Prostate gland (tissue), 2 donors: Measurements from ENCODE around the gene GPSM1. TPM values are rescaled to one million over a fixed set of nuclear protein-coding genes. Genes with fewer than 3 reads are reported as not detected.

Experiments
- DNase-seq: peaks from one replicate; pipeline ENCODE4 v3.0.0-alpha.2; 2019; ENCODE audit warnings: low spot score
- H3K27ac ChIP-seq, 2 donors: fragments of 200-600 bp; sonication (generic); 2 replicates each; pipeline ENCODE4 v1.5.1; 2017 to 2019
- H3K27me3 ChIP-seq: fragments of 200-600 bp; sonication (generic); replicated peaks from 2 replicates; pipeline ENCODE4 v1.5.1; 2019; ENCODE audit not compliant: insufficient read depth
- H3K36me3 ChIP-seq, 2 donors: fragments of 200-600 bp; sonication (generic); 1 replicate in 1 of 2; 2 replicates in 1 of 2; pipeline versions ENCODE4 v1.5.1 to v1.8.1; 2017 to 2019
- H3K4me1 ChIP-seq: fragments of 200-600 bp; sonication (generic); replicated peaks from 2 replicates; pipeline ENCODE4 v1.5.1; 2019
- H3K4me3 ChIP-seq, 2 donors: fragments of 200-600 bp; sonication (generic); 2 replicates each; pipeline ENCODE4 v1.5.1; 2017 to 2019
- H3K9me3 ChIP-seq: fragments of 200-600 bp; sonication (generic); 2 replicates; pipeline ENCODE4 v1.5.1; 2017
- POLR2A ChIP-seq: fragments of 450-650 bp; IDR thresholded peaks from one replicate; pipeline ENCODE4 v1.6.1; 2016; ENCODE audit warnings: antibody characterized with exemption, mild to moderate bottlenecking
- POLR2AphosphoS5 ChIP-seq: sonication (generic); formaldehyde crosslinking; IDR thresholded peaks from one replicate; pipeline ENCODE4 v1.6.1; 2017; ENCODE audit warnings: antibody characterized with exemption
- WGBS: methylation state at CpG from one replicate; pipeline ENCODE4 v1.1.5; 2018; 5-methylcytosine and 5-hydroxymethylcytosine counted together
- intact Hi-C: fragments of 100-400 bp; cut with DNase I; formaldehyde crosslinking; loops from one replicate; pipeline ENCODE4 v1.14.2; 2022
- total RNA-seq, 2 donors: library from RNA; depleted of rRNA; stranded (reverse); fragments of >200 nt; gene quantifications; one replicate each; pipeline ENCODE4 v1.1.0, GENCODE V29; 2016
- TF ChIP-seq, protein P1 (sequence below), 4 experiments: fragments of 200-600 bp in 2 of 4; fragments of 450-650 bp in 2 of 4; sonication (generic) in 2 of 4; IDR thresholded peaks; 1 replicate in 3 of 4; 2 replicates in 1 of 4; pipeline ENCODE4 v1.5.1; 2016 to 2019; ENCODE audit warnings: antibody characterized with exemption in 4 of 4, mild to moderate bottlenecking in 2 of 4, moderate library complexity in 2 of 4

Gene GPSM1
- total RNA-seq, 2 donors from 2014 or later = 11.3 to 89.2 TPM

DNA sequence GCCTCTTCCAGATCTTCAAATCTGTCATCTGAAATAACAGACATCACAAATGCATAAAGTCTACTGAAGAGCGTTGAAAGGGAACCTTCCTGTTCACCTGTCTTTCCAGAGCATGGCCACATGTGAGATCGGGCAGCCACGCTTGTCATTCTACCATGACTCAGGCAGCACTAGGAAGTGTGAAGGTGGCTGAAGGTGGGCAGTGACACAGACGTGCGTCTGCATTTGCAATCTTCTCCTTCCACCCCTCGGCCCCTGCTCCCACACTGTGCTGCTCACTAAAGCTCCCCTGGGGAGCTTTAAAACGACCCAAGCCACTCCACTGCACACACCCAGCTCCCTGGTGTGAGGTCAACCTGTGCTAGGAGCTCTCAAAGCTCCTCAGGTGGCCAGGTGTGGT lies 80.6 kb downstream of the GPSM1 start:
- 91% methylated on average over 7 of the region's 7 CpGs for WGBS
- H3K4me1 ChIP-seq = peaks cover 6% of the 10 kb centered on the region

More for the DNA sequence above, 80.6 kb downstream of the GPSM1 start:
- H3K4me3 ChIP-seq = no peak overlapping the region
- no peaks in the 10 kb centered on the region for H3K27me3 ChIP-seq
- TF ChIP-seq POLR2AphosphoS5 (no peak), POLR2A (no peak)
- TF ChIP-seq, protein P1, sequence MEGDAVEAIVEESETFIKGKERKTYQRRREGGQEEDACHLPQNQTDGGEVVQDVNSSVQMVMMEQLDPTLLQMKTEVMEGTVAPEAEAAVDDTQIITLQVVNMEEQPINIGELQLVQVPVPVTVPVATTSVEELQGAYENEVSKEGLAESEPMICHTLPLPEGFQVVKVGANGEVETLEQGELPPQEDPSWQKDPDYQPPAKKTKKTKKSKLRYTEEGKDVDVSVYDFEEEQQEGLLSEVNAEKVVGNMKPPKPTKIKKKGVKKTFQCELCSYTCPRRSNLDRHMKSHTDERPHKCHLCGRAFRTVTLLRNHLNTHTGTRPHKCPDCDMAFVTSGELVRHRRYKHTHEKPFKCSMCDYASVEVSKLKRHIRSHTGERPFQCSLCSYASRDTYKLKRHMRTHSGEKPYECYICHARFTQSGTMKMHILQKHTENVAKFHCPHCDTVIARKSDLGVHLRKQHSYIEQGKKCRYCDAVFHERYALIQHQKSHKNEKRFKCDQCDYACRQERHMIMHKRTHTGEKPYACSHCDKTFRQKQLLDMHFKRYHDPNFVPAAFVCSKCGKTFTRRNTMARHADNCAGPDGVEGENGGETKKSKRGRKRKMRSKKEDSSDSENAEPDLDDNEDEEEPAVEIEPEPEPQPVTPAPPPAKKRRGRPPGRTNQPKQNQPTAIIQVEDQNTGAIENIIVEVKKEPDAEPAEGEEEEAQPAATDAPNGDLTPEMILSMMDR (IDR thresholded peaks at IDR 0.05) = no peak
- no peaks in the 10 kb centered on the region for H3K36me3 ChIP-seq
- intact Hi-C loops = no loop called here
- no peak overlapping the region for H3K27ac ChIP-seq
- H3K9me3 ChIP-seq = no peaks in the 10 kb centered on the region
- DNase-seq = no peak

Other genes starting within 250 kb of the GPSM1 start
- gene NACC2, start 232.2 kb upstream of the GPSM1 start, total RNA-seq = 10 to 100 TPM; 24.5 to 55.2 TPM
- gene TMEM250, start 208.7 kb upstream of the GPSM1 start, total RNA-seq = 10 to 100 TPM; 44.7 to 65.1 TPM
- 1 to 10 TPM in 1 of 2 donors, not detected in 1; 1.3 TPM for gene LHX3, start 122.4 kb upstream of the GPSM1 start, total RNA-seq
- gene QSOX2, start 81.7 kb upstream of the GPSM1 start, total RNA-seq = 10 to 100 TPM in 1 of 2 donors, 1 to 10 TPM in 1; 4.3 to 12.2 TPM
- 1 to 10 TPM in 1 of 2 donors, not detected in 1; 1.2 TPM for gene CCDC187, start 23.4 kb upstream of the GPSM1 start, total RNA-seq
- gene DNLZ, start 36.2 kb downstream of the GPSM1 start, total RNA-seq = 10 to 100 TPM; 37.6 to 64.3 TPM
- 1 to 10 TPM; 1.5 to 3.4 TPM for gene CARD9, start 46.1 kb downstream of the GPSM1 start, total RNA-seq
- 10 to 100 TPM in 1 of 2 donors, 1 to 10 TPM in 1; 8.6 to 22.2 TPM for gene SNAPC4, start 72.6 kb downstream of the GPSM1 start, total RNA-seq
- gene ENTR1, start 83.1 kb downstream of the GPSM1 start, total RNA-seq = 10 to 100 TPM; 19.9 to 52.5 TPM
- gene PMPCA, start 83.1 kb downstream of the GPSM1 start, total RNA-seq = 10 to 100 TPM; 29.2 to 58.7 TPM
- gene INPP5E, start 112.3 kb downstream of the GPSM1 start, total RNA-seq = 10 to 100 TPM; 10.7 to 22.7 TPM
- 100 to 1,000 TPM in 1 of 2 donors, 10 to 100 TPM in 1; 94.7 to 111 TPM for gene SEC16A, start 155.5 kb downstream of the GPSM1 start, total RNA-seq
- 10 to 100 TPM; 38.0 to 63.3 TPM for gene NOTCH1, start 218.5 kb downstream of the GPSM1 start, total RNA-seq